Measurements from ENCODE around the gene MLXIPL.

The MLXIPL gene

GRCh38 chr7:73646785-73647724 is 22.7 kb upstream of the MLXIPL start:
- Histone ChIP-seq H3K36me3 (ENCODE audit: control insufficient read depth in 5 of 5, insufficient read depth in 5 of 5, low read length in 5 of 5) (no peaks in the 10 kb centered on the region), H3K27me3 (ENCODE audit: control insufficient read depth in 5 of 5, insufficient read depth in 4 of 5, low read length in 5 of 5) (peaks cover 0 to 36% (median 18%) of the 10 kb centered on the region in 5 donors), H3K4me1 (ENCODE audit: control insufficient read depth in 5 of 5, insufficient read depth in 5 of 5, low read length in 5 of 5) (peaks cover 0 to 35% (median 10%) of the 10 kb centered on the region in 5 donors), H3K9me3 (ENCODE audit: control insufficient read depth in 5 of 5, low read length in 5 of 5) (no peaks in the 10 kb centered on the region), H3K9ac (ENCODE audit: low read length in 5 of 5) (peak overlapping the region in 1 of 5 donors; percentile 61), H3K27ac (ENCODE audit: low read depth, low read length) (no peak overlapping the region), H3K4me3 (ENCODE audit: low read depth in 1 of 5, low read length in 5 of 5) (peak overlapping the region in 1 of 5 donors; percentile 22)

- H3K27ac ChIP-seq (ENCODE audit: low read depth, low read length), result no peak overlapping the region
- H3K36me3 ChIP-seq (ENCODE audit: control insufficient read depth in 5 of 5, insufficient read depth in 5 of 5, low read length in 5 of 5), result no peaks in the 10 kb centered on the region
- H3K9me3 ChIP-seq (ENCODE audit: control insufficient read depth in 5 of 5, low read length in 5 of 5), result peaks cover 0 to 8% (median 2%) of the 10 kb centered on the region in 5 donors
- H3K4me3 ChIP-seq (ENCODE audit: low read depth in 1 of 5, low read length in 5 of 5), result no peak overlapping the region
- no peak overlapping the region for H3K9ac ChIP-seq (ENCODE audit: low read length in 5 of 5)
- peaks cover 0 to 35% (median 18%) of the 10 kb centered on the region in 5 donors for H3K27me3 ChIP-seq (ENCODE audit: control insufficient read depth in 5 of 5, insufficient read depth in 4 of 5, low read length in 5 of 5)
- peaks cover 0 to 35% (median 10%) of the 10 kb centered on the region in 5 donors for H3K4me1 ChIP-seq (ENCODE audit: control insufficient read depth in 5 of 5, insufficient read depth in 5 of 5, low read length in 5 of 5)
Measured at GRCh38 chr7:73645643-73646174, 21.4 kb upstream of the MLXIPL start.

DNA sequence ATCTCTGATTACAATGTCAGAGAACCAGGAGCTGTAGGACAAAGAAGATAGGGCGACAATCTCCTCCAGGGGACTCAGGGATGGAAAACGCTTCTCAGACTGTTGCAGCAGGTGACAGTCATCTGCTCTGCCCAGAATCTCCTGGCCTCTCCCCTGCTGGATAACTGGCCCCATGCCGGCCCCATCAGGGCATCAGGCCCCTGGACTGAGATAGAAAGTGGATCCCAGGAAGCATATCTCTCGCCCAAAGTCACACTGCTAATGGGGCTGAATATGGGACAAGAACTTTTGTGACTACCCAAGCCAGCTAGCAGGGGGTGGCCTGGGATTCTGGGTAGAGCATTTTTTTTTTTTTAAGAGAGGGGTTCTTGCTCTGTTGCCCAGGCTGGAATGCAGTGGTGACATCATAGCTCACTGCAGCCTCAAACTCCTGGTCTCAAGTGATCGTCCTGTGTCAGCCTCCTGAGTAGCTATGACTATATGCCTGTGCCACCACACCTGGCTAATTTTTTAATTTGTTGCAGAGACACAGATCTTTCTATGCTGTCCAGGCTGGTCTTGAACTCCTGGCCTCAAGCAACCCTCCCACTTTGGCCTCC is 20.5 kb upstream of the MLXIPL start:
- H3K27ac ChIP-seq (ENCODE audit: low read depth, low read length), result no peak overlapping the region
- H3K9ac ChIP-seq (ENCODE audit: low read length in 5 of 5), result no peak overlapping the region
- H3K4me3 ChIP-seq (ENCODE audit: low read depth in 1 of 5, low read length in 5 of 5), result no peak overlapping the region
- peaks cover 0 to 35% (median 10%) of the 10 kb centered on the region in 5 donors for H3K4me1 ChIP-seq (ENCODE audit: control insufficient read depth in 5 of 5, insufficient read depth in 5 of 5, low read length in 5 of 5)
- no peaks in the 10 kb centered on the region for H3K36me3 ChIP-seq (ENCODE audit: control insufficient read depth in 5 of 5, insufficient read depth in 5 of 5, low read length in 5 of 5)
- H3K9me3 ChIP-seq (ENCODE audit: control insufficient read depth in 5 of 5, low read length in 5 of 5), result peaks cover 0 to 8% (median 2%) of the 10 kb centered on the region in 5 donors
- peaks cover 0 to 30% (median 16%) of the 10 kb centered on the region in 5 donors for H3K27me3 ChIP-seq (ENCODE audit: control insufficient read depth in 5 of 5, insufficient read depth in 4 of 5, low read length in 5 of 5)

DNA sequence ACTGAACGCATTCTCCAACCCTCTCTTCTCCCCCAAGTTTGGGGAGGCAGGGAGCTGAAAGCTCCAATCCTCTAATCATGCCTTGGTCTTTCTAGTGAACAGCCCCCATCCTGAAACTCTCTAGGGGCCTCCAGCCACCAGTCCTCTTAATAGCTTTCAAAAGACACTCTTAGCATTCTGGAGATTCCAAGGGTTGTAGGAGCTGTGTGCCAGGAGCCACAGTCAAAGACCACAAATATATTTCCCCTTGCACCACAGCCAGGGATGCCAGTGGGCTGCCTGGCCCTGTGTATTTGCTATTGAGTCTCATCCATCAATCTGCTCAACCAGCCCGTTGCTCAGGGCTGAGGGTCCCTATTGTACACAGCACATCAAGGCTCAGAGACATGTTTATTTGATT is 18.5 kb upstream of the MLXIPL start:
- Histone ChIP-seq H3K27ac (ENCODE audit: low read depth, low read length) (no peak overlapping the region), H3K4me1 (ENCODE audit: control insufficient read depth in 5 of 5, insufficient read depth in 5 of 5, low read length in 5 of 5) (peaks cover 0 to 28% (median 4%) of the 10 kb centered on the region in 5 donors), H3K36me3 (ENCODE audit: control insufficient read depth in 5 of 5, insufficient read depth in 5 of 5, low read length in 5 of 5) (no peaks in the 10 kb centered on the region), H3K9ac (ENCODE audit: low read length in 5 of 5) (no peak overlapping the region), H3K27me3 (ENCODE audit: control insufficient read depth in 5 of 5, insufficient read depth in 4 of 5, low read length in 5 of 5) (peaks cover 0 to 13% (median 5%) of the 10 kb centered on the region in 5 donors), H3K9me3 (ENCODE audit: control insufficient read depth in 5 of 5, low read length in 5 of 5) (peaks cover 0 to 8% (median 2%) of the 10 kb centered on the region in 5 donors), H3K4me3 (ENCODE audit: low read depth in 1 of 5, low read length in 5 of 5) (no peak overlapping the region)

GRCh38 chr7:73638911-73639310 is 14.6 kb upstream of the MLXIPL start:
- H3K27ac ChIP-seq (ENCODE audit: low read depth, low read length), result no peak overlapping the region
- no peaks in the 10 kb centered on the region for H3K4me1 ChIP-seq (ENCODE audit: control insufficient read depth in 5 of 5, insufficient read depth in 5 of 5, low read length in 5 of 5)
- H3K9ac ChIP-seq (ENCODE audit: low read length in 5 of 5), result no peak overlapping the region
- H3K27me3 ChIP-seq (ENCODE audit: control insufficient read depth in 5 of 5, insufficient read depth in 4 of 5, low read length in 5 of 5), result peaks cover 0 to 3% (median 0%) of the 10 kb centered on the region in 5 donors
- no peak overlapping the region for H3K4me3 ChIP-seq (ENCODE audit: low read depth in 1 of 5, low read length in 5 of 5)
- H3K9me3 ChIP-seq (ENCODE audit: control insufficient read depth in 5 of 5, low read length in 5 of 5), result peaks cover 0 to 8% (median 2%) of the 10 kb centered on the region in 5 donors
- H3K36me3 ChIP-seq (ENCODE audit: control insufficient read depth in 5 of 5, insufficient read depth in 5 of 5, low read length in 5 of 5), result no peaks in the 10 kb centered on the region

DNA sequence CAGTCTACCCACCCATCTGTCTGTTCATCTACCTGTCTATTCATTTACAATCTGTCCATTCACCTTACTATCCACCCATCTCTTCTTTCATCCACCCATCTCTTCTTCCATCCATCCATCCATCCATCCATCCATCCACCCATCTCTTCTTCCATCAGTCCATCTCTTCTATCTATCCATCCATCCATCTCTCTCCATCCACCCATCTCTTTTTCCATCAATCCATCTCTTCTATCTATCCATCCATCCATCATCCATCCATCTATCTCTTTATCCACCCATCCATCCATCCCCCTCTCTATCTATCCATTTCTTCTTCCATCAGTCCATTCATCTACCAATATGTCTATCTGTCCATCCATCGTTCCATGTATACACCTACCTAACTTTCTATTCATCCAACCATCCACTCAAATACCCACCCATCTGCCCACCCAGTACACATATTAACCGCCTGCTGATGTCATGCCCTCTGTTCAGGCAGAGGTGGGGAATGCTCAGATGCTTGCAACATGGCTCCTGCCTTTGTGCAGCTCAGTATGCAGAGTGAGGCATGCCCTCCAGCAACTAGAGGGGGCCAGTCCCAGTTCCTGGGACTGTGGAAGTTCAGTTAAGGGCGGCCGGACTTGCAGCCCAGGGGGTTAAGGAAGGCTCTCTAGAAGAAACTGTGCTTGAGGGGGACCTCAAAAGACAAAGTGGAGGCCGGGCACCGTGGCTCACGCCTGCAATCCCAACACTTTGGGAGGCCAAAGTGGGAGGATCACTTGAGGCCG is 11.3 kb upstream of the MLXIPL start:
- Histone ChIP-seq H3K27me3 (ENCODE audit: control insufficient read depth in 5 of 5, insufficient read depth in 4 of 5, low read length in 5 of 5) (peaks cover 0 to 6% (median 0%) of the 10 kb centered on the region in 5 donors), H3K4me1 (ENCODE audit: control insufficient read depth in 5 of 5, insufficient read depth in 5 of 5, low read length in 5 of 5) (no peaks in the 10 kb centered on the region), H3K27ac (ENCODE audit: low read depth, low read length) (no peak overlapping the region), H3K9ac (ENCODE audit: low read length in 5 of 5) (no peak overlapping the region), H3K9me3 (ENCODE audit: control insufficient read depth in 5 of 5, low read length in 5 of 5) (no peaks in the 10 kb centered on the region), H3K4me3 (ENCODE audit: low read depth in 1 of 5, low read length in 5 of 5) (no peak overlapping the region), H3K36me3 (ENCODE audit: control insufficient read depth in 5 of 5, insufficient read depth in 5 of 5, low read length in 5 of 5) (no peaks in the 10 kb centered on the region)

DNA sequence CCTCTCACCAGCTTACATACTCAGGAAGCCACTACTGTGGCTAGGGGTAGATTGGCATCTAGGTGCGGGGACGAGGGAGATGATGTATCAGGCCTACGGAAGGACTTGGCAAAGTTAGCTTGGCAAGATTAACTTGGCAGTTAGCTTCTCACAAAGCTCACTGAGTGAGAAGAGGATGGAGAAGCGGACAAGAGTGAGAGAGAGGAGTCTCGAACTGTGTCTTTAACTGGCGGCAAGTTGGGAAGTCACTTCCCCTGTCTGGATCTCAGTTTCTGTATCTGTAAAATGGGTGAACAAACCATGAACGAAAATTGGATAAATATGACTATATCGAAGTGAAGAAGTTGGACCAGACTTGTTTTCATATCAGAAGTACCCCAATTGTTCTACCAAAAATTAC is 9.5 kb upstream of the MLXIPL start:
- Histone ChIP-seq H3K4me1 (ENCODE audit: control insufficient read depth in 5 of 5, insufficient read depth in 5 of 5, low read length in 5 of 5) (no peaks in the 10 kb centered on the region), H3K36me3 (ENCODE audit: control insufficient read depth in 5 of 5, insufficient read depth in 5 of 5, low read length in 5 of 5) (no peaks in the 10 kb centered on the region), H3K27ac (ENCODE audit: low read depth, low read length) (no peak overlapping the region), H3K9ac (ENCODE audit: low read length in 5 of 5) (no peak overlapping the region), H3K27me3 (ENCODE audit: control insufficient read depth in 5 of 5, insufficient read depth in 4 of 5, low read length in 5 of 5) (peaks cover 0 to 6% (median 0%) of the 10 kb centered on the region in 5 donors), H3K9me3 (ENCODE audit: control insufficient read depth in 5 of 5, low read length in 5 of 5) (no peaks in the 10 kb centered on the region), H3K4me3 (ENCODE audit: low read depth in 1 of 5, low read length in 5 of 5) (no peak overlapping the region)

- H3K9me3 ChIP-seq (ENCODE audit: control insufficient read depth in 5 of 5, low read length in 5 of 5), result no peaks in the 10 kb centered on the region
- no peaks in the 10 kb centered on the region for H3K36me3 ChIP-seq (ENCODE audit: control insufficient read depth in 5 of 5, insufficient read depth in 5 of 5, low read length in 5 of 5)
- peaks cover 0 to 6% (median 0%) of the 10 kb centered on the region in 5 donors for H3K27me3 ChIP-seq (ENCODE audit: control insufficient read depth in 5 of 5, insufficient read depth in 4 of 5, low read length in 5 of 5)
- H3K27ac ChIP-seq (ENCODE audit: low read depth, low read length), result no peak overlapping the region
- no peak overlapping the region for H3K4me3 ChIP-seq (ENCODE audit: low read depth in 1 of 5, low read length in 5 of 5)
- H3K9ac ChIP-seq (ENCODE audit: low read length in 5 of 5), result no peak overlapping the region
- no peaks in the 10 kb centered on the region for H3K4me1 ChIP-seq (ENCODE audit: control insufficient read depth in 5 of 5, insufficient read depth in 5 of 5, low read length in 5 of 5)
Measured at GRCh38 chr7:73633323-73633722, 9.0 kb upstream of the MLXIPL start.

- peaks cover 0 to 13% (median 0%) of the 10 kb centered on the region in 5 donors for H3K27me3 ChIP-seq (ENCODE audit: control insufficient read depth in 5 of 5, insufficient read depth in 4 of 5, low read length in 5 of 5)
- H3K27ac ChIP-seq (ENCODE audit: low read depth, low read length), result no peak overlapping the region
- no peak overlapping the region for H3K9ac ChIP-seq (ENCODE audit: low read length in 5 of 5)
- no peaks in the 10 kb centered on the region for H3K9me3 ChIP-seq (ENCODE audit: control insufficient read depth in 5 of 5, low read length in 5 of 5)
- no peaks in the 10 kb centered on the region for H3K36me3 ChIP-seq (ENCODE audit: control insufficient read depth in 5 of 5, insufficient read depth in 5 of 5, low read length in 5 of 5)
- no peak overlapping the region for H3K4me3 ChIP-seq (ENCODE audit: low read depth in 1 of 5, low read length in 5 of 5)
- H3K4me1 ChIP-seq (ENCODE audit: control insufficient read depth in 5 of 5, insufficient read depth in 5 of 5, low read length in 5 of 5), result peaks cover 3 to 5% (median 4%) of the 10 kb centered on the region in 5 donors
Measured at GRCh38 chr7:73631558-73631957, 7.2 kb upstream of the MLXIPL start.
